NCI-H748 treated with DMSO at 0.1 percent for 48 hours (cell line): ENCODE measurements around the gene MAN1C1.
"Not testable (repeated sequence)": the region's sequence is repeated elsewhere in the genome, so short reads cannot be mapped to it uniquely, and the experiment has no call there.

Experiments used
- DNase-seq: peaks from one replicate; lab custom pipeline; 2025; lab: John Stamatoyannopoulos, UW

The MAN1C1 gene

GRCh38 chr1:25583519-25584370 lies 32.8 kb upstream of the MAN1C1 start:
- DNase-seq: no peak

DNA sequence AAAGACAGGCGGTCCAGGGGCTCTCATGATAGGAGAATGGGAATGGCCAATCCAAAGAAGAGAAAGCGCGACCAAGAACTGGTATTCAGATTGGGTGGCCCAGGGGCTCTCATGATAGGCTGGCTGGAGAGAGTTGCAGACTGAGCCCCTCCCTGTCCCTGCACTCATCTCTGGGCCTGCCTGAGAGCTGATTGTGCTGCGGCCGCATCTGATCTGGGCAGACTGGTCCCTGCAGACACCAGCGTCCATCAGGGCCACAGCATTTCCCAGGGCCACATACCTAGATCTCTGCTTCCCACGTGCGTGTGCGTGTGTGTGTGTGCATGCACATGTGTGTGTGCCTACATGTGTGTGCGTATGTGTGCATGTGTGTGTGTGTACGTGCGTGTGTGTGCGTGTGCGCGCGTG lies 30.4 kb upstream of the MAN1C1 start:
- DNase-seq: no peak

- no peak for DNase-seq
Measured at GRCh38 chr1:25587290-25587689, 29.3 kb upstream of the MAN1C1 start.

GRCh38 chr1:25588224-25588623 lies 28.4 kb upstream of the MAN1C1 start:
- not testable (repeated sequence) for DNase-seq

GRCh38 chr1:25588786-25589185 lies 27.8 kb upstream of the MAN1C1 start:
- DNase-seq: not testable (repeated sequence)

DNA sequence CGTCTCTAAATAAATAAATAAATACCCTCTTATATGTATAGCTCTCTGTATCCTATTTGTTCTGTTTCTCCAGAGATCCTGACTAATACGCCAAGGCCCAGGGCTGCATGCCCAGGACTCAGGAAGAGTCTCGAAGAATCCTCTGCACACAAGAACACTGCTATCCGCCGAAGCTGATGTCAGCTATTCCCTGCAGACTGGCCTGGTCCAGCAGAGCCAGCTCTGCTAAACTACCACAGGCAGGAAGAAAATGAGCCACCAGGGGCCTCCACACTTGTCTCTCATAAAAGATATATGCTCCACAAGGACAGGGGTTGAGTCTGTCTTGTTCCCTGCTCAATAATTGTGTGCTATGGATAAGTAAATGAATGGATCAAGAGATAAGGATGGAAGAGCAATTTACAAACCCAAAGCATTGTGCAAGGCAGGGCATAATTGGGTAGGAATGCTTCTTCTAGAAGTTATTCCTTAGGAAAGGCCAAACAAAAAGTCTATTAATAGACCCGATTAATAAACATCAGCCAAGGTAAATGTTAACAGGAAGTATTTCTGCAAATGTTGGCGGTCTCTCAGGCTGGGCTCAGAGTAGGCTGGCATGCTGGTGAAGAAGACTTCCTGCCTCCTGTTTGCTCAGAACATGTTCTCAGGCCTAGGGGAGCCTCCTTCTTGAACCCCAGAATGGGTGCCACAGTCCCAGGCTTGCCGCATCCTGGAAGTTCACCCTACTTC lies 26.3 kb upstream of the MAN1C1 start:
- no peak for DNase-seq

- no peak for DNase-seq
Measured at GRCh38 chr1:25593861-25594260, 22.7 kb upstream of the MAN1C1 start.

GRCh38 chr1:25594971-25595370 lies 21.6 kb upstream of the MAN1C1 start:
- no peak for DNase-seq

- not testable (repeated sequence) for DNase-seq
Measured at GRCh38 chr1:25596641-25597040, 19.9 kb upstream of the MAN1C1 start.

- DNase-seq: no peak
Measured at GRCh38 chr1:25598879-25599278, 17.7 kb upstream of the MAN1C1 start.

DNA sequence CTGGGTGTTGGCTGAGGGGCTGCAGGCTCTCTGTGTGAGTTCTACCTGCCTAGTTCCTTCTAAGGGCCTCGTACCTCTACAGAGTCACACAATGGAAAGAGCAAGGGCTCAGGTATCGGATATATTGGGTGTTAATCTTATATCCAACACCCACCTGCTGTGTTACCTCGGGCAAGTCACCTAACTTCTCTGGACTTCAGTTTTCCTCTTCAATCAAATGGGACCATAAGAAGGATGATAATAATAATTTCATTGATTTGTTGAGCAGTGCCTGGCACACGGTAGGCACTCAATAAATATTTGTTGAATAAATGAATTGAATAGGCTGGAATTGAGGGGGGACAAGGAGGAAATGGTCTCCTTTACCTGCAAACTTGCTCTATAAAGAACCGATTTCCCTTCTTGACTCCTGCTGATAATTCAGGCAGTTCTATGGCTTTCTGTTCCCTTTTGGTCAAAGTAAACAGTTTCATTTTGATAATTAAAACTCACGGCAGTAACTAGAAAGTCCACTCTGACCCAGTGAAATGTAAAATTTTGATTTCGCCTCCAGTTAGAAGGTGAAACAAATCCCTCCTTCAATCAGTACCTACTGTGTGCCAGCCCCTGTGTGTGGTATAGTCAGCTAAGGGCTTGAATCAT lies 16.5 kb upstream of the MAN1C1 start:
- no peak for DNase-seq

DNA sequence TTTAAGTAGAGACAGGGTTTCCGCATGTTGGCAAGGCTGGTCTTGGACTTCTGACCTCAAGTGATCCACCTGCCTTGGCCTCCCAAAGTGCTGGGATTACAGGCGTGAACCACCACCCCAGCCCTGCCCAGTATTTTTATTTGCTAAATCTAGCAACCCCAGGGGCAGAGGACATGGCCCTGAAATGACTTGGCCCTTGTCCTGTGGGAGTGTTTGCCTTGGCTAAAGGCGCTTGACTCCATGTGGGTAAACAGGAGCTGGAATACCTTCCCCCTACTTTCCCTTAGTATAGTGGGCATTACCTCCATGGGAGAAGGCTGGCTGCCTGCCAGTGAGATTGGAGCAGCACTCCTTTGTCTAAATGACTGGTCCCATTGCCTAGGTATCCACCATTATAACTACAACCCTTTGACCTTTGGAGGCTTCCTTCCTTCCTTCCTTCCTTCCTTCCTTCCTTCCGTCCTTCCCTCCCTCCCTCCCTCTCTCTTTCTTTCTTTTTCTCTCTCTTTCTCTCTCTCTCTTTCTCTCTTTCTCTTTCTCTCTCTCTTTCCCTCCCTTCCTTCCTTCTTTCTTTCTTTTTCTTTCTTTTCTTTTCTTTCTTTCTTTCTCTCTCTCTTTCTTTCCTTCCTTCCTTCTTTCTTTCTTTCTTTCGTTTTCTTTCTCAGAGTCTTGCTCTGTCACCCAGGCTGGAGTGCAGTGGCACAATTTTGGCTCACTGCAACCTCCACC lies 15.5 kb upstream of the MAN1C1 start:
- DNase-seq: not testable (repeated sequence)

GRCh38 chr1:25603779-25604538 lies 12.6 kb upstream of the MAN1C1 start:
- not testable (repeated sequence) for DNase-seq

DNA sequence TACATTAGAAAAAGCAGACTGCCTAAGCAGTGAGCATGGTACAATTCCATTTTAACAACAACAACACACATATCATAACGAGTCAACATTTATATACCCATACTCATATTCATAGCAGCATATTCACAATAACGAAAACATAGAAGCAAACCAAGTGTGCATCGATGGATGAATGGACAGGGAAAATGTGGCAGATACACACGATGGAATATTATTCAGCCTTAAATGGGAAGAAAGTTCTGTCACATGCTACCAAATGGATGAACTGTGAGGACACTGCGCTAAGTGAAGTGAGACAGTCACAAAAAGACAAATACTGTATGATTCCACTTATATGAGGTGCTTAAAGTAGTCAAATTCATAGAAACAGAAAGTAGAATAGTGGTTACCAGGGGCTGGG lies 9.5 kb upstream of the MAN1C1 start:
- no peak for DNase-seq

GRCh38 chr1:25608488-25609178 lies 8.0 kb upstream of the MAN1C1 start:
- DNase-seq: peak; percentile 10

DNA sequence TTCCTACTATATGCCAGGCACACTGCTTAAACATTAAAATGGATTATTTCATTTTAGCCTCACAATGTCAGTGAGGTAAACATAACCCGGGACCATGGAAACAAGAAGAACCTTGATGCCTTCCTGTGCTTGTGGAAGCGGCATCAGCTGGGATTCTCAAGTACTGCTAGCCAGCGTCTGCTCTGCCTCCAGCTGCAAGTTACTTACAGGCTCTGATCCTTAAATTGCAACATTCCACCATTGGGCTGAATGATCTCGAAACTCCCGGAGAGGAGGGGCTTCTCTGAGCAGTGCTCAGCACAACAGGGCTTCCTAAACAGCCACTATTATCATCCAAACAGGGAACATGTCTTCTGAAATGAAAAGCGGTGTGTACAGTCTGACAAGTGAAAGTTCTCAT lies 6.7 kb upstream of the MAN1C1 start:
- no peak for DNase-seq

DNA sequence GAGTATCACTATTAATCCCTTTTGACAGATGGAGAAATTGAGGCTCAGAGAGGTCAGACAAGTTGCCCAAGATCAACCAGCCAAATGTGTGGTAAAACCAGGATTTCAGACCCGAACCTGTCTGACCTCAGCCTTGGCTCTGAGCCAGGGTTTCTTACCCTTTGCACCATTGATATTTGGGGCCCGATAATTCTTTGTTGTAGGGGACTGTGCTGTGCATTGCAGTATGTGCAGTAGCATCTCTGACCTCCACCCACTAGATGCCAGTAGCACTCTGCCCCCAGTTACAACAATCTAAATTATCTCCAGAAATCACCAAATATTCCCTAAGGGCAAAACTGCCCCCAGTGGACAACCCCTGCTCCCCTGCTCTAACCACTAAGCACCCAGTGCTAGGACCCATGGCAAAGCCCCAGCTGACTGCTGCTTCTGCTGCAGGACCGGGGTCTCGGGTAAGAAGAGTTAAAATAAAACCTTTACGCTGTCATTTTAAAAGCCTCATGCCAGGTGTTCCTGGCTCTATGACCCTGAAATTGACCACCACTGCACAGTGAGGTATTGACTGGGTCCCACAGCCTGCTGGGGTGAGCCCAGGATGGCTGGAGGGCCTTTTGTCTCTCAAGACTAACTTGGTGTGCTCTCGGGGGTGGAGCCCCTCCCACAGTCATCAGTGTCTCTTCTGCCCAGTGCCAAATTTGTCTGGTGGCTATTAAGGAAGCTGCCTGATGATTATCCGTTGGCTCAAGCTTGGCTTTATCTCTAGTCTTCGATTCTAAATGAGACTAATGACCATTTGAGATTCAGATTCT lies 5.6 kb upstream of the MAN1C1 start:
- DNase-seq: no peak

GRCh38 chr1:25611843-25612242 lies 4.7 kb upstream of the MAN1C1 start:
- no peak for DNase-seq

DNA sequence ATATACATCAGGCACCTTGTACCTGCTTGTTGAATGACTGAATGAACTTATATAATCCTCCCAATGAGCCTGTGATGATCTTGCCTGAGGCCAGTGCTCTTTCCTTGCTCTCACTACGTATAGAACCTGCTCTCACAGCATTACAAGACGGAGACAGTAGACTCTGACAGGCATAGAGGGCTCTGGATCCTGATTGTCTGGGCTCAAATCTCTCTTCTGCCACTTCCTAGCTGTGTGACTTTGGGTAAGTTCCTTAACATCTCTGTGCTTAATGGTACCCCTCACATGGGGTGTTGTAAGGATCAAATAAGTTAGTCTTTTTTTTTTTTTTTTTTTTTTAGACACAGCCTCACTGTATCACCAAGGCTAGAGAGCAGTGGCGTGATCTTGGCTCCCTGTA lies 4.2 kb upstream of the MAN1C1 start:
- no peak for DNase-seq

DNA sequence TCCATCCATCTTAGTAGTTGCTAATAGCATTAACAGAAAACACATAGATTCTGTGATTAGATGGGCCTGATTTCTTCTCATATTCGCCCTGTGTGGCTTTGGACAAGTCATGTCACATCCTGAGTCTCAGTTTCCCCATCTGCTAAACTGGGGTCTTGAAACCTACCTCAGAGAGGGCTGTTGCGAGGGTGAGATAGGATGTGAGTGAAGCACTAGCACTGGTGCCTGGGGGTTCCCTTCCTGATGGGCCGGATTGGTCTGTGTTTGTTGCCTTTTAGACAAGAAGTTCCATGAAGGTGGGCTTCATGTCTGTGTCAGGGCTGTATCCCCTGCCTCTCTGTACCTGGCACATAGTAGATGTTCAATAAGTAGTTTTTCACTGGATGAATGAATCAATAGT lies 3.5 kb upstream of the MAN1C1 start:
- DNase-seq: no peak
